H1 (cell line): ENCODE measurements around the gene ADAMTS13. TPM values are rescaled to one million over a fixed set of nuclear protein-coding genes. Genes with fewer than 3 reads are reported as not detected.
A peak's percentile ranks its signal among the peaks of the same experiment; 100 is the strongest.

Source experiments
- CTCF ChIA-PET: fragments of 300-600 bp; sonication (Branson Sonifier 250); formaldehyde crosslinking; loops from one replicate; lab custom pipeline; 2021; ENCODE audit not compliant: partially characterized antibody; lab: Charles Lee
- POLR2A ChIA-PET: fragments of 300-600 bp; sonication (Branson Sonifier 250); formaldehyde crosslinking; loops from one replicate; lab custom pipeline; 2021; ENCODE audit warnings: inconsistent platforms; ENCODE audit not compliant: partially characterized antibody; lab: Charles Lee
- DNase-seq, 2 experiments: peaks; one replicate each; pipeline versions ENCODE4 v3.0.0 to v3.0.0-alpha.2; 2010 to 2022; ENCODE audit warnings: low spot score in 2 of 2, low read depth in 1 of 2, mixed read lengths in 1 of 2
- FAIRE-seq: peaks from 2 replicates; lab custom pipeline; 2011; peaks lifted over from hg19 to GRCh38; lab: Jason Lieb, UNC
- H2AFZ ChIP-seq: 2 replicates; pipeline ENCODE4 v1.8.1; 2012; ENCODE audit warnings: low read length, inconsistent platforms
- H2AK5ac ChIP-seq: 2 replicates; pipeline ENCODE4 v1.6.1; 2013; ENCODE audit warnings: low read depth, low read length
- H2BK120ac ChIP-seq: replicated peaks from 2 replicates; pipeline ENCODE3; 2013; ENCODE audit warnings: low read depth, low read length, inconsistent platforms
- H2BK12ac ChIP-seq: 2 replicates; pipeline ENCODE4 v1.6.1; 2013; ENCODE audit warnings: low read depth, low read length
- H2BK15ac ChIP-seq: 2 replicates; pipeline ENCODE4 v1.6.1; 2013; ENCODE audit warnings: low read length
- H2BK20ac ChIP-seq: 2 replicates; pipeline ENCODE4 v1.6.1; 2013; ENCODE audit warnings: low read length
- H2BK5ac ChIP-seq: 2 replicates; pipeline ENCODE4 v1.6.1; 2013; ENCODE audit warnings: low read depth, low read length
- H3K14ac ChIP-seq: 2 replicates; pipeline ENCODE4 v1.6.1; 2013; ENCODE audit warnings: inconsistent platforms; ENCODE audit not compliant: insufficient read length
- H3K18ac ChIP-seq: 2 replicates; pipeline ENCODE4 v1.6.1; 2013; ENCODE audit warnings: low read length; ENCODE audit errors: extremely low read depth
- H3K23ac ChIP-seq: 2 replicates; pipeline ENCODE4 v1.6.1; 2013; ENCODE audit warnings: inconsistent platforms; ENCODE audit not compliant: insufficient read length
- H3K23me2 ChIP-seq: 2 replicates; pipeline ENCODE4 v1.6.1; 2013; ENCODE audit warnings: low read depth, low read length
- H3K27ac ChIP-seq: 2 replicates; pipeline ENCODE4 v1.6.1; 2011; ENCODE audit warnings: low read depth, low read length, inconsistent platforms
- H3K27me3 ChIP-seq, 4 experiments: replicated peaks in 1 of 4; 1 replicate in 1 of 4; 2 replicates in 3 of 4; pipeline versions ENCODE4 v1.6.1 to v1.8.1; 2011 to 2013; ENCODE audit warnings: low read length in 3 of 4, mild to moderate bottlenecking in 3 of 4, inconsistent platforms in 2 of 4, mixed read lengths in 2 of 4, moderate library complexity in 1 of 4; ENCODE audit not compliant: control insufficient read depth in 3 of 4, insufficient read depth in 3 of 4; ENCODE audit errors: extremely low read depth in 1 of 4
- H3K36me3 ChIP-seq, 4 experiments: 2 replicates each; pipeline versions ENCODE4 v1.6.1 to v1.8.1; 2011 to 2013; ENCODE audit warnings: mild to moderate bottlenecking in 4 of 4, low read length in 3 of 4, moderate library complexity in 2 of 4, control low read depth in 1 of 4, inconsistent platforms in 1 of 4; ENCODE audit not compliant: insufficient read depth in 4 of 4, control insufficient read depth in 2 of 4
- H3K4ac ChIP-seq: replicated peaks from 2 replicates; pipeline ENCODE3; 2013; ENCODE audit warnings: low read length, low read depth, mixed read lengths, inconsistent platforms; ENCODE audit not compliant: insufficient read length
- H3K4me1 ChIP-seq, 4 experiments: replicated peaks in 1 of 4; 1 replicate in 1 of 4; 2 replicates in 3 of 4; pipeline versions ENCODE4 v1.6.1 to v1.8.1; 2011 to 2013; ENCODE audit warnings: low read length in 3 of 4, inconsistent platforms in 2 of 4, mixed read lengths in 1 of 4; ENCODE audit not compliant: insufficient read depth in 4 of 4, control insufficient read depth in 3 of 4
- H3K4me2 ChIP-seq, 2 experiments: 2 replicates each; pipeline versions ENCODE4 v1.6.1 to v1.8.1; 2011 to 2013; ENCODE audit warnings: low read depth in 2 of 2, low read length in 2 of 2, control low read depth in 1 of 2, inconsistent platforms in 1 of 2, mild to moderate bottlenecking in 1 of 2; ENCODE audit not compliant: insufficient read depth in 1 of 2
- H3K4me3 ChIP-seq, 4 experiments: fragments of 200-600, 300-600 bp in 1 of 4; sonication (generic), shearing (Covaris generic), sonication (Bioruptor Twin) in 1 of 4; 2 replicates each; pipeline versions ENCODE4 v1.5.1 to v1.8.1; 2011 to 2016; ENCODE audit warnings: low read length in 4 of 4, low read depth in 3 of 4, control low read depth in 2 of 4, inconsistent platforms in 2 of 4, mild to moderate bottlenecking in 2 of 4, mixed read lengths in 1 of 4, moderate library complexity in 1 of 4; ENCODE audit not compliant: insufficient read depth in 2 of 4; ENCODE audit errors: extremely low read depth in 1 of 4
- H3K56ac ChIP-seq: replicated peaks from 2 replicates; pipeline ENCODE3; 2013; ENCODE audit warnings: low read depth, mild to moderate bottlenecking, mixed read lengths, low read length, inconsistent platforms; ENCODE audit not compliant: insufficient read length
- H3K79me1 ChIP-seq: 2 replicates; pipeline ENCODE4 v1.6.1; 2013; ENCODE audit warnings: low read depth, low read length, control low read depth
- H3K79me2 ChIP-seq, 2 experiments: 2 replicates each; pipeline versions ENCODE4 v1.6.1 to v1.8.1; 2012 to 2013; ENCODE audit warnings: low read length in 2 of 2, mild to moderate bottlenecking in 2 of 2, inconsistent platforms in 1 of 2; ENCODE audit not compliant: insufficient read depth in 2 of 2, control insufficient read depth in 1 of 2
- H3K9ac ChIP-seq, 4 experiments: replicated peaks in 1 of 4; 1 replicate in 1 of 4; 2 replicates in 3 of 4; pipeline versions ENCODE4 v1.6.1 to v1.8.1; 2011 to 2013; ENCODE audit warnings: low read depth in 3 of 4, low read length in 3 of 4, control low read depth in 2 of 4, mild to moderate bottlenecking in 2 of 4, moderate library complexity in 2 of 4, inconsistent platforms in 1 of 4; ENCODE audit errors: extremely low read depth in 1 of 4
- H3K9me3 ChIP-seq, 2 experiments: 2 replicates each; pipeline versions ENCODE4 v1.6.1 to v1.8.1; 2012 to 2013; ENCODE audit warnings: mild to moderate bottlenecking in 2 of 2, moderate library complexity in 2 of 2, control low read depth in 1 of 2, inconsistent platforms in 1 of 2, low read depth in 1 of 2, low read length in 1 of 2, mixed read lengths in 1 of 2; ENCODE audit not compliant: insufficient read depth in 2 of 2
- H4K20me1 ChIP-seq, 2 experiments: replicated peaks in 1 of 2; 2 replicates each; pipeline versions ENCODE3 to v1.8.1; 2011 to 2013; ENCODE audit warnings: inconsistent platforms in 2 of 2, low read length in 2 of 2, mild to moderate bottlenecking in 1 of 2; ENCODE audit not compliant: insufficient read depth in 2 of 2, control insufficient read depth in 1 of 2
- H4K5ac ChIP-seq: 2 replicates; pipeline ENCODE4 v1.6.1; 2013; ENCODE audit warnings: low read length, low read depth, mixed read lengths, inconsistent platforms; ENCODE audit not compliant: insufficient read length
- H4K8ac ChIP-seq: 2 replicates; pipeline ENCODE4 v1.8.0; 2013; ENCODE audit warnings: mild to moderate bottlenecking, moderate library complexity, low read length, inconsistent platforms; ENCODE audit not compliant: insufficient read depth; ENCODE audit errors: extremely low read depth
- H4K91ac ChIP-seq: replicated peaks from 2 replicates; pipeline ENCODE3; 2013; ENCODE audit warnings: low read length, mixed read lengths, inconsistent platforms; ENCODE audit not compliant: insufficient read length
- CTBP2 ChIP-seq: IDR thresholded peaks from 2 replicates; pipeline ENCODE4 v1.7.0; 2011; ENCODE audit warnings: borderline replicate concordance, mild to moderate bottlenecking, moderate library complexity, mixed read lengths, low read length; ENCODE audit not compliant: insufficient read depth, insufficient read length
- HDAC6 ChIP-seq: IDR thresholded peaks from one replicate; pipeline ENCODE4 v1.7.1; 2012; ENCODE audit warnings: low read depth, mild to moderate bottlenecking, inconsistent platforms, low read length, moderate library complexity
- SIRT6 ChIP-seq: IDR thresholded peaks from one replicate; pipeline ENCODE4 v1.7.1; 2012; ENCODE audit warnings: low read length, inconsistent platforms
- TEAD4 ChIP-seq: IDR thresholded peaks from 2 replicates; pipeline ENCODE4 v1.6.1; 2012; ENCODE audit warnings: low read depth, low read length, inconsistent platforms, mixed read lengths
- WGBS, 2 experiments: shearing (Covaris generic) in 1 of 2; methylation state at CpG; one replicate each; pipeline versions ENCODE4 v1.1.6 to v1.1.7; 2013 to 2015; ENCODE audit warnings: low lambda C conversion rate in 2 of 2, mixed read lengths in 2 of 2, inconsistent platforms in 1 of 2, low coverage in 1 of 2, missing lambda C conversion rate in 1 of 2; ENCODE audit not compliant: insufficient replicate concordance in 2 of 2, insufficient coverage in 1 of 2, insufficient read length in 1 of 2; ENCODE audit errors: extremely low coverage in 1 of 2, missing lambda C conversion rate in 1 of 2; 5-methylcytosine and 5-hydroxymethylcytosine counted together
- long read RNA-seq, 2 experiments: library from RNA in 1 of 2; library from capped mRNA in 1 of 2; stranded (forward); transcript quantifications; one replicate each; pipeline ENCODE4 v2.0.0, GENCODE V29; 2021; ENCODE audit warnings: inconsistent platforms in 1 of 2
- polyA minus RNA-seq, 3 experiments: library from RNA; depleted of rRNA, polyadenylated mRNA; stranded (reverse); fragments of >200 nt; gene quantifications; 1 replicate in 2 of 3; 2 replicates in 1 of 3; pipeline ENCODE4 v1.2.3, GENCODE V29; 2011
- polyA plus RNA-seq, 7 experiments: library from polyadenylated mRNA; depleted of rRNA in 3 of 7; stranded (reverse) in 5 of 7; unstranded in 2 of 7; fragments of >200 nt in 5 of 7; fragments of 200-250 nt in 2 of 7; gene quantifications; 1 replicate in 5 of 7; 2 replicates in 1 of 7; 4 replicates in 1 of 7; pipeline versions ENCODE4 v1.2.1 to v1.2.3, GENCODE V29; 2011 to 2013; ENCODE audit warnings: missing spikeins in 2 of 7, mixed read lengths in 2 of 7
- total RNA-seq: library from RNA; stranded (reverse); fragmentation: NEBNext Ultra II Directional; extraction: Animal tissue kit (Norgen Biotek cat#: 25700); gene quantifications from 2 replicates; pipeline ENCODE4 v1.2.1, GENCODE V29; 2021
- TF ChIP-seq, protein P1 (sequence below), 3 experiments: IDR thresholded peaks; 1 replicate in 2 of 3; 2 replicates in 1 of 3; pipeline versions ENCODE4 v1.5.1 to v1.6.1; 2011; ENCODE audit warnings: low read length in 3 of 3, mild to moderate bottlenecking in 3 of 3, inconsistent platforms in 2 of 3, low read depth in 1 of 3, moderate library complexity in 1 of 3; ENCODE audit not compliant: insufficient read depth in 1 of 3; ENCODE audit errors: control extremely low read depth in 1 of 3

ADAMTS13 gene
- total RNA-seq (5.1 and 5.8 TPM in 2 replicates), polyA plus RNA-seq (2011; rRNA removed) (4.4 and 6.6 TPM in 2 replicates), polyA minus RNA-seq (2011; rRNA and poly(A)+ RNA removed) (1.5 and 2.2 TPM in 2 replicates)
- 7.0 TPM for polyA plus RNA-seq (2011; cell fraction: cytosol; rRNA removed)
- polyA plus RNA-seq (2011; cell fraction: nucleus; rRNA removed) = 44.8 TPM
- 6.3 to 11.9 TPM (median 9.7 TPM) in 4 replicates for polyA plus RNA-seq (2012, experiment 1 of 2)
- polyA plus RNA-seq (2012, experiment 2 of 2) = 3.8 TPM
- polyA plus RNA-seq (2013, experiment 1 of 2) = 2.4 TPM
- 2.8 TPM for polyA plus RNA-seq (2013, experiment 2 of 2)
- polyA minus RNA-seq (2011; cell fraction: cytosol; rRNA and poly(A)+ RNA removed) = 2.0 TPM
- 5.4 TPM for polyA minus RNA-seq (2011; cell fraction: nucleus; rRNA and poly(A)+ RNA removed)
- long read RNA-seq, experiment 1, partial matches to known transcripts = 3 of 5 reads
- long read RNA-seq, experiment 1, other reads (novel, unspliced or antisense) = 1 of 5 reads
- long read RNA-seq, experiment 2 = 0 reads

DNA sequence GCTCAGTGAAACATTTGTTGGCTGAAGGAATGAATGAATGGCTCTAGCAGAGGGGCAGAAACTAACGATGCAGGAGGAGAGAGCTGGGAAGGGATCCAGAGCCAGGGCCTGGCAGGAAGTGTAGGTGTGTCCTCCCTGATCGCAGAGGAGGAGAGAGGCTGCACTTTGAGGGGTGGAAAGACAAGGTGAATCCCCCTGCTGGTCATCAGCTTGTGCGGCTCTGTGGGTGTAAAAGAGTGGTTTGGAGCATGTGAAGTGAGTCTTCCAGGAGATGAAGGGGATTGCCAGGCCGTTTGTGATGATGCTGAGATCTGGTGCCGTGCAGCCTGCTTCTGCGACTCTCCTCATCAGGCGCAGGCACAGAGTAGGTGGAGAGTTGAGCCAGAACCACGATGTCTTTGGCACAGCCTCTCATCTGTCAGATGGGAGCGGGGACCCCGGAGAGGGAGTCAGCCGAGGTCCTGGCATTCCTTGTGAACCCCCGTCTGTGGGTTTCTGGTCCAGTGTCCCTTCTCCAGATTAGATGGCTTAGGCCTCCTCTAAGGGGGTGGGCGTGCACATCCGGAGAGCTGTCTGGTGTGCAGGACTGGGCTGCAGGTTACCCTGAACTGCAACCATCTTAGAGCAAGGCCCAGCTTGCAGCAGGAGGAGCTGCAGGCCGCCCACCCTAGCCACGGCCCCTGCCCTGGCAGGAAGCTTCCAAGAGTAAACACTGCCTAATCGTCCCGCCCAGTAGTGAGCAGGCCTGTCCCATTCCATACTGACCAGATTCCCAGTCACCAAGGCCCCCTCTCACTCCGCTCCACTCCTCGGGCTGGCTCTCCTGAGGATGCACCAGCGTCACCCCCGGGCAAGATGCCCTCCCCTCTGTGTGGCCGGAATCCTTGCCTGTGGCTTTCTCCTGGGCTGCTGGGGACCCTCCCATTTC, at the start of gene ADAMTS13:
ADAMTS13 (plus strand) TSS at position 753 of the 928 bp plus-strand sequence; CDS start at position 830, 77 bp downstream.
- peaks cover 0 to 7% of the 10 kb centered on the region in 2 experiments; a peak in 2 of 4 replicates for H3K79me2 ChIP-seq
- no peak within 1 kb of the TSS for H3K56ac ChIP-seq
- H3K9me3 ChIP-seq = no peaks in the 10 kb centered on the region
- whole genome bisulfite sequencing, 2 experiments = 77% methylated on average over 23 of the region's 23 CpGs; no CpG with 5 or more reads in 1 of the 2 experiments
- no peak within 1 kb of the TSS; the same call in 1 of the 2 replicates for H3K18ac ChIP-seq
- H4K91ac ChIP-seq = peak within 1 kb of the TSS; percentile 6
- peak within 1 kb of the TSS; percentile 21; the same call in 1 of the 2 replicates for H2BK5ac ChIP-seq
- H2BK15ac ChIP-seq = peak within 1 kb of the TSS; percentile 81; the same call in 1 of the 2 replicates
- H3K27ac ChIP-seq = no peak within 1 kb of the TSS
- H2BK120ac ChIP-seq = no peak within 1 kb of the TSS
- no peak within 1 kb of the TSS; a peak in 1 of 4 replicates for H3K4me2 ChIP-seq
- H4K8ac ChIP-seq = 0 out of 2 replicates have a peak within 1 kb of the TSS, but pooled peaks have one; percentile 60
- no peak within 1 kb of the TSS for H3K4ac ChIP-seq
- FAIRE-seq = no peak
- H4K5ac ChIP-seq = no peak within 1 kb of the TSS
- no peak within 1 kb of the TSS for H3K14ac ChIP-seq
- peaks cover under 1% of the 10 kb centered on the region for H3K79me1 ChIP-seq
- POLR2A ChIA-PET = interaction anchor here (0.6 to 3.6 kb wide), 7 partner anchors 10 to 80 kb away, joined by 3 to 19 read pairs (median 3); partner anchors contain the start of genes MED22 and RPL7A
- H2BK20ac ChIP-seq = no peak within 1 kb of the TSS
- 0 out of 2 replicates have a peak within 1 kb of the TSS, but pooled peaks have one; percentile 17 for H2AK5ac ChIP-seq
- CTCF ChIA-PET = interaction anchor here (0.7 to 3.7 kb wide), 20 partner anchors 9 to 233 kb away, joined by 3 to 16 read pairs (median 3); partner anchors contain the start of gene CACFD1
- peaks cover 0 to 15% (median 3%) of the 10 kb centered on the region in 4 experiments; a peak in 4 of 7 replicates for H3K4me1 ChIP-seq
- H4K20me1 ChIP-seq = no peaks in the 10 kb centered on the region
- no peaks in the 10 kb centered on the region for H3K36me3 ChIP-seq
- H2BK12ac ChIP-seq = peak within 1 kb of the TSS; percentile 55; the same call in 1 of the 2 replicates
- peaks cover 4% of the 10 kb centered on the region for H3K23me2 ChIP-seq
- DNase-seq = no peak
- H3K27me3 ChIP-seq = no peaks in the 10 kb centered on the region; a peak in 1 of 7 replicates
- H3K23ac ChIP-seq = no peak within 1 kb of the TSS
- no peak within 1 kb of the TSS for H2AFZ ChIP-seq
- H3K9ac ChIP-seq = peak within 1 kb of the TSS in 1 of 4 experiments; percentile 28; a peak in 1 of 7 replicates
- H3K4me3 ChIP-seq = no peak within 1 kb of the TSS
- TF ChIP-seq HDAC6 (no peak), SIRT6 (no peak), TEAD4 (no peak), CTBP2 (no peak)
- TF ChIP-seq, protein P1, sequence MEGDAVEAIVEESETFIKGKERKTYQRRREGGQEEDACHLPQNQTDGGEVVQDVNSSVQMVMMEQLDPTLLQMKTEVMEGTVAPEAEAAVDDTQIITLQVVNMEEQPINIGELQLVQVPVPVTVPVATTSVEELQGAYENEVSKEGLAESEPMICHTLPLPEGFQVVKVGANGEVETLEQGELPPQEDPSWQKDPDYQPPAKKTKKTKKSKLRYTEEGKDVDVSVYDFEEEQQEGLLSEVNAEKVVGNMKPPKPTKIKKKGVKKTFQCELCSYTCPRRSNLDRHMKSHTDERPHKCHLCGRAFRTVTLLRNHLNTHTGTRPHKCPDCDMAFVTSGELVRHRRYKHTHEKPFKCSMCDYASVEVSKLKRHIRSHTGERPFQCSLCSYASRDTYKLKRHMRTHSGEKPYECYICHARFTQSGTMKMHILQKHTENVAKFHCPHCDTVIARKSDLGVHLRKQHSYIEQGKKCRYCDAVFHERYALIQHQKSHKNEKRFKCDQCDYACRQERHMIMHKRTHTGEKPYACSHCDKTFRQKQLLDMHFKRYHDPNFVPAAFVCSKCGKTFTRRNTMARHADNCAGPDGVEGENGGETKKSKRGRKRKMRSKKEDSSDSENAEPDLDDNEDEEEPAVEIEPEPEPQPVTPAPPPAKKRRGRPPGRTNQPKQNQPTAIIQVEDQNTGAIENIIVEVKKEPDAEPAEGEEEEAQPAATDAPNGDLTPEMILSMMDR (IDR thresholded peaks at IDR 0.05; ENCODE audit: control extremely low read depth in 1 of 3, insufficient read depth in 1 of 3, low read depth in 1 of 3, low read length in 3 of 3) = peak in 2 of 3 experiments; percentile 30 to 69; a peak in 2 of 4 replicates
